ENCODE measurements around the gene GJA4. TPM values are rescaled to one million over a fixed set of nuclear protein-coding genes. Genes with fewer than 3 reads are reported as not detected.

The GJA4 gene
- total and polyA plus RNA-seq, 2 of the 13 experiments (the other 11 are each of a cell fraction or from before 2014, with no cell fraction given): not detected

- ChIA-PET POLR2A (no interaction called here), CTCF (ENCODE audit: low intra/inter-chr PET ratio, low total read pairs) (no interaction called here)
- H4K20me1 ChIP-seq (ENCODE audit: insufficient read depth, low read length): no peaks in the 10 kb centered on the region
- DNase-seq (ENCODE audit: low spot score) (no peak), ATAC-seq (no peak), FAIRE-seq (no peak)
- H3K4me3 ChIP-seq (replicated peaks in 1 of 3; ENCODE audit: insufficient read depth in 1 of 3, low read depth in 2 of 3, low read length in 3 of 3): no peak overlapping the region
- no peaks in the 10 kb centered on the region for H3K79me2 ChIP-seq (ENCODE audit: insufficient read depth, low read length)
- no peaks in the 10 kb centered on the region for H3K36me3 ChIP-seq (replicated peaks in 1 of 2; ENCODE audit: control insufficient read depth in 1 of 2, insufficient read depth in 2 of 2, low read length in 2 of 2)
- in situ Hi-C loops (cut with HindIII; ENCODE audit: extremely low pct_ligation_motif_present, low pct_unique_long_range_greater_than_20kb) (no loop called here), intact Hi-C loops (cut with micrococcal nuclease; ENCODE audit: unreplicated experiment) (no loop called here)
- no peaks in the 10 kb centered on the region for H3K9me3 ChIP-seq (ENCODE audit: low read length)
- peaks cover 1 to 6% of the 10 kb centered on the region in 2 experiments; a peak in 1 of 5 replicates for H3K27me3 ChIP-seq (ENCODE audit: control insufficient read depth in 1 of 2, insufficient read depth in 2 of 2, low read length in 2 of 2)
- peaks cover 27% of the 10 kb centered on the region for H3K4me1 ChIP-seq (ENCODE audit: insufficient read depth, low read length)
- WGBS (ENCODE audit: low lambda C conversion rate): 57% methylated on average over 1 of the region's 3 CpGs
- TF ChIP-seq MEIS1 (CRISPR knock-in tag; IDR thresholded peaks at IDR 0.05; ENCODE audit: borderline replicate concordance) (no peak), ZBED4 (CRISPR knock-in tag; IDR thresholded peaks at IDR 0.05; ENCODE audit: borderline replicate concordance) (no peak), HOXA3 (CRISPR knock-in tag; IDR thresholded peaks at IDR 0.05) (no peak), KAT7 (CRISPR knock-in tag; IDR thresholded peaks at IDR 0.05; ENCODE audit: borderline replicate concordance) (no peak)
- no TSS peak for BruUV-seq (replicated peaks)
- H3K27ac ChIP-seq (ENCODE audit: extremely low read length, insufficient read depth, low read length): no peak overlapping the region
- H3K4me2 ChIP-seq (ENCODE audit: low read depth, low read length): no peak overlapping the region
- no peak overlapping the region for H3K9ac ChIP-seq (ENCODE audit: insufficient read depth, low read depth, low read length)
- no peak overlapping the region for H2AFZ ChIP-seq (ENCODE audit: low read length)
Observed at GRCh38 chr1:34840426-34840825, 47.6 kb downstream of the GJA4 start.

GRCh38 chr1:34842073-34842472, 49.3 kb downstream of the GJA4 start:
- WGBS (ENCODE audit: low lambda C conversion rate): 39% methylated on average over 3 of the region's 3 CpGs
- Histone ChIP-seq H4K20me1 (ENCODE audit: insufficient read depth, low read length) (no peaks in the 10 kb centered on the region; the same call in 1 of the 2 replicates), H3K4me2 (ENCODE audit: low read depth, low read length) (no peak overlapping the region), H3K4me3 (replicated peaks in 1 of 3; ENCODE audit: insufficient read depth in 1 of 3, low read depth in 2 of 3, low read length in 3 of 3) (no peak overlapping the region), H2AFZ (ENCODE audit: low read length) (no peak overlapping the region), H3K4me1 (ENCODE audit: insufficient read depth, low read length) (peaks cover 43% of the 10 kb centered on the region), H3K79me2 (ENCODE audit: insufficient read depth, low read length) (no peaks in the 10 kb centered on the region), H3K9me3 (ENCODE audit: low read length) (no peaks in the 10 kb centered on the region), H3K36me3 (replicated peaks in 1 of 2; ENCODE audit: control insufficient read depth in 1 of 2, insufficient read depth in 2 of 2, low read length in 2 of 2) (no peaks in the 10 kb centered on the region), H3K27me3 (ENCODE audit: control insufficient read depth in 1 of 2, insufficient read depth in 2 of 2, low read length in 2 of 2) (peaks cover 1 to 6% of the 10 kb centered on the region in 2 experiments; a peak in 1 of 5 replicates), H3K9ac (ENCODE audit: insufficient read depth, low read depth, low read length) (no peak overlapping the region), H3K27ac (ENCODE audit: extremely low read length, insufficient read depth, low read length) (no peak overlapping the region)
- CTCF ChIA-PET (ENCODE audit: low intra/inter-chr PET ratio, low total read pairs): no interaction called here
- POLR2A ChIA-PET: no interaction called here
- no peak for DNase-seq (ENCODE audit: low spot score)
- in situ Hi-C loops (cut with HindIII; ENCODE audit: extremely low pct_ligation_motif_present, low pct_unique_long_range_greater_than_20kb): no loop called here
- no peak for FAIRE-seq
- intact Hi-C loops (cut with micrococcal nuclease; ENCODE audit: unreplicated experiment): no loop called here
- BruUV-seq (replicated peaks): no TSS peak
- ATAC-seq: no peak
- TF ChIP-seq NFYC (CRISPR knock-in tag; IDR thresholded peaks at IDR 0.05) (no peak), YEATS2 (CRISPR knock-in tag; IDR thresholded peaks at IDR 0.05; ENCODE audit: borderline replicate concordance) (no peak), PAX8 (CRISPR knock-in tag; IDR thresholded peaks at IDR 0.05; ENCODE audit: borderline replicate concordance) (no peak), ZMYM4 (CRISPR knock-in tag; IDR thresholded peaks at IDR 0.05) (no peak), ZNF709 (CRISPR knock-in tag; IDR thresholded peaks at IDR 0.05) (no peak), ZNF512 (CRISPR knock-in tag; IDR thresholded peaks at IDR 0.05) (no peak), CREB3 (CRISPR knock-in tag; IDR thresholded peaks at IDR 0.05) (no peak), SNRNP70 (IDR thresholded peaks at IDR 0.05; ENCODE audit: low read depth, low read length) (no peak), NKX3-1 (CRISPR knock-in tag; IDR thresholded peaks at IDR 0.05) (no peak), HCFC1 (IDR thresholded peaks at IDR 0.05; ENCODE audit: low read depth, low read length) (no peak)

Data from HepG2 (cell line).